Activated naive CD8-positive, alpha-beta T cell treated with anti-CD3 and anti-CD28 coated beads, Interleukin-2, amount 10 ng/mL, durations not matched to agents 7 days and 5 days (primary cell): ENCODE results near the gene ARID5B. TPM values are rescaled to one million over a fixed set of nuclear protein-coding genes. Genes with fewer than 3 reads are reported as not detected.

Experiments
- ATAC-seq: fragments of 150-1000 bp; cut with Tn5 transposase; one replicate; pipeline ENCODE4 v1.10.0; 2021; ENCODE audit warnings: low read depth, moderate library complexity
- POLR2A ChIA-PET: fragments of 350-600 bp; sonication (Branson Sonifier 250); formaldehyde crosslinking; loops from one replicate; lab custom pipeline; 2021; ENCODE audit warnings: antibody characterized with exemption; lab: Charles Lee
- DNase-seq: peaks from one replicate; pipeline ENCODE4 v3.0.0; 2021
- H3K27ac Mint-ChIP-seq: one replicate; pipeline ENCODE4 v1.8.0; 2022; ENCODE audit warnings: mild to moderate bottlenecking, mixed read lengths
- H3K27me3 Mint-ChIP-seq: one replicate; pipeline ENCODE4 v1.8.0; 2022; ENCODE audit warnings: mild to moderate bottlenecking, moderate library complexity, mixed read lengths
- H3K36me3 Mint-ChIP-seq: one replicate; pipeline ENCODE4 v1.8.0; 2021; ENCODE audit warnings: mild to moderate bottlenecking, mixed read lengths
- H3K4me1 Mint-ChIP-seq: one replicate; pipeline ENCODE4 v1.8.0; 2021; ENCODE audit warnings: mixed read lengths
- H3K4me3 Mint-ChIP-seq: one replicate; pipeline ENCODE4 v1.8.0; 2022; ENCODE audit warnings: mild to moderate bottlenecking, moderate library complexity, mixed read lengths
- H3K9me3 Mint-ChIP-seq: one replicate; pipeline ENCODE4 v1.8.0; 2021; ENCODE audit warnings: mixed read lengths
- total RNA-seq, 2 experiments: library from RNA; stranded (reverse); gene quantifications; one replicate each; pipeline ENCODE4 v1.2.3, GENCODE V29; 2021

Gene ARID5B
- total RNA-seq, 2 experiments from 2014 or later, result 25.4 to 26.1 TPM

- DNase-seq, result no peak
- H3K4me3 Mint-ChIP-seq, result peak overlapping the region; percentile 72
- peak overlapping the region; percentile 89 for H3K27ac Mint-ChIP-seq
- peaks cover 51% of the 10 kb centered on the region for H3K4me1 Mint-ChIP-seq
- no peaks in the 10 kb centered on the region for H3K27me3 Mint-ChIP-seq
- H3K9me3 Mint-ChIP-seq, result peaks cover 11% of the 10 kb centered on the region
- POLR2A ChIA-PET, result interaction anchor here (0.8 to 6.7 kb wide), 5 partner anchors 15 to 162 kb away, joined by 3 to 43 read pairs (median 5); no protein-coding TSS in a partner anchor
- ATAC-seq, result peak; percentile 87
- peaks cover 78% of the 10 kb centered on the region for H3K36me3 Mint-ChIP-seq
Measured at GRCh38 chr10:62063795-62064472, 162.4 kb downstream of the ARID5B start.

- peaks cover 77% of the 10 kb centered on the region for H3K36me3 Mint-ChIP-seq
- ATAC-seq (no peak), DNase-seq (no peak)
- H3K27me3 Mint-ChIP-seq, result no peaks in the 10 kb centered on the region
- H3K27ac Mint-ChIP-seq, result peak overlapping the region; percentile 16
- H3K9me3 Mint-ChIP-seq, result peaks cover 9% of the 10 kb centered on the region
- H3K4me3 Mint-ChIP-seq, result no peak overlapping the region
- H3K4me1 Mint-ChIP-seq, result peaks cover 57% of the 10 kb centered on the region
- POLR2A ChIA-PET, result interaction anchor here (0.9 to 6.7 kb wide), 2 partner anchors 9 to 19 kb away, joined by 4 to 43 read pairs; no protein-coding TSS in a partner anchor
Measured at GRCh38 chr10:62067560-62067959, 166.1 kb downstream of the ARID5B start.

GRCh38 chr10:62068464-62068863, 167.0 kb downstream of the ARID5B start:
- H3K9me3 Mint-ChIP-seq, result peaks cover 7% of the 10 kb centered on the region
- H3K4me1 Mint-ChIP-seq, result peaks cover 58% of the 10 kb centered on the region
- POLR2A ChIA-PET, result interaction anchor here (0.9 to 1.8 kb wide), 2 partner anchors 8 to 18 kb away, joined by 4 to 6 read pairs; no protein-coding TSS in a partner anchor
- H3K4me3 Mint-ChIP-seq, result no peak overlapping the region
- peaks cover 79% of the 10 kb centered on the region for H3K36me3 Mint-ChIP-seq
- no peaks in the 10 kb centered on the region for H3K27me3 Mint-ChIP-seq
- no peak overlapping the region for H3K27ac Mint-ChIP-seq
- no peak for DNase-seq
- no peak for ATAC-seq

GRCh38 chr10:62069452-62070178, 168.1 kb downstream of the ARID5B start:
- Mint-ChIP-seq H3K36me3 (peaks cover 71% of the 10 kb centered on the region), H3K27me3 (no peaks in the 10 kb centered on the region), H3K9me3 (peaks cover 7% of the 10 kb centered on the region), H3K4me1 (peaks cover 46% of the 10 kb centered on the region), H3K4me3 (no peak overlapping the region), H3K27ac (no peak overlapping the region)
- DNase-seq (no peak), ATAC-seq (no peak)
- POLR2A ChIA-PET, result interaction anchor here (1.8 kb wide), 1 partner anchor 19 kb away, joined by 6 read pairs; no protein-coding TSS in a partner anchor

- peak; percentile 25 for ATAC-seq
- peaks cover 40% of the 10 kb centered on the region for H3K4me1 Mint-ChIP-seq
- no peak overlapping the region for H3K27ac Mint-ChIP-seq
- no peak for DNase-seq
- H3K36me3 Mint-ChIP-seq, result peaks cover 65% of the 10 kb centered on the region
- H3K9me3 Mint-ChIP-seq, result peaks cover 7% of the 10 kb centered on the region
- H3K4me3 Mint-ChIP-seq, result no peak overlapping the region
- no peaks in the 10 kb centered on the region for H3K27me3 Mint-ChIP-seq
- POLR2A ChIA-PET, result interaction anchor here (0.9 to 1.0 kb wide), 2 partner anchors 10 to 113 kb away, joined by 3 to 4 read pairs; no protein-coding TSS in a partner anchor
Measured at GRCh38 chr10:62071846-62072281, 170.4 kb downstream of the ARID5B start.

- H3K27me3 Mint-ChIP-seq, result no peaks in the 10 kb centered on the region
- H3K36me3 Mint-ChIP-seq, result peaks cover 66% of the 10 kb centered on the region
- POLR2A ChIA-PET, result no interaction called here
- peaks cover 7% of the 10 kb centered on the region for H3K9me3 Mint-ChIP-seq
- DNase-seq (no peak), ATAC-seq (no peak)
- no peak overlapping the region for H3K27ac Mint-ChIP-seq
- H3K4me1 Mint-ChIP-seq, result peaks cover 44% of the 10 kb centered on the region
- no peak overlapping the region for H3K4me3 Mint-ChIP-seq
Measured at GRCh38 chr10:62072901-62073300, 171.4 kb downstream of the ARID5B start.

- Mint-ChIP-seq H3K4me1 (peaks cover 49% of the 10 kb centered on the region), H3K27ac (no peak overlapping the region), H3K27me3 (no peaks in the 10 kb centered on the region), H3K36me3 (peaks cover 69% of the 10 kb centered on the region), H3K9me3 (peaks cover 7% of the 10 kb centered on the region), H3K4me3 (no peak overlapping the region)
- DNase-seq (no peak), ATAC-seq (no peak)
- POLR2A ChIA-PET, result interaction anchor here (0.9 to 1.2 kb wide), 2 partner anchors 9 to 173 kb away, joined by 3 to 4 read pairs; no protein-coding TSS in a partner anchor
Measured at GRCh38 chr10:62073429-62073828, 171.9 kb downstream of the ARID5B start.

GRCh38 chr10:62075414-62075813, 173.9 kb downstream of the ARID5B start:
- Mint-ChIP-seq H3K9me3 (peaks cover 10% of the 10 kb centered on the region), H3K36me3 (peaks cover 69% of the 10 kb centered on the region), H3K27ac (peak overlapping the region; percentile 15), H3K4me1 (peaks cover 49% of the 10 kb centered on the region), H3K4me3 (no peak overlapping the region), H3K27me3 (no peaks in the 10 kb centered on the region)
- ATAC-seq, result no peak
- no peak for DNase-seq
- POLR2A ChIA-PET, result interaction anchor here (1.2 to 1.3 kb wide), 2 partner anchors 26 to 168 kb away, joined by 3 to 4 read pairs; no protein-coding TSS in a partner anchor

- POLR2A ChIA-PET, result interaction anchor here (1.2 to 1.3 kb wide), 2 partner anchors 26 to 167 kb away, joined by 3 to 4 read pairs; no protein-coding TSS in a partner anchor
- DNase-seq (no peak), ATAC-seq (no peak)
- no peaks in the 10 kb centered on the region for H3K27me3 Mint-ChIP-seq
- H3K4me3 Mint-ChIP-seq, result no peak overlapping the region
- H3K9me3 Mint-ChIP-seq, result peaks cover 10% of the 10 kb centered on the region
- peaks cover 70% of the 10 kb centered on the region for H3K36me3 Mint-ChIP-seq
- peaks cover 52% of the 10 kb centered on the region for H3K4me1 Mint-ChIP-seq
- peak overlapping the region; percentile 15 for H3K27ac Mint-ChIP-seq
Measured at GRCh38 chr10:62075912-62076311, 174.4 kb downstream of the ARID5B start.

- Mint-ChIP-seq H3K27me3 (no peaks in the 10 kb centered on the region), H3K27ac (peak overlapping the region; percentile 62), H3K36me3 (peaks cover 67% of the 10 kb centered on the region), H3K9me3 (peaks cover 9% of the 10 kb centered on the region), H3K4me1 (peaks cover 54% of the 10 kb centered on the region), H3K4me3 (no peak overlapping the region)
- peak; percentile 81 for ATAC-seq
- POLR2A ChIA-PET, result interaction anchor here (0.6 to 1.2 kb wide), 4 partner anchors 9 to 128 kb away, joined by 4 to 5 read pairs (median 4); no protein-coding TSS in a partner anchor
- DNase-seq, result no peak
Measured at GRCh38 chr10:62076891-62077290, 175.4 kb downstream of the ARID5B start.

- H3K27me3 Mint-ChIP-seq, result no peaks in the 10 kb centered on the region
- peaks cover 9% of the 10 kb centered on the region for H3K9me3 Mint-ChIP-seq
- ATAC-seq (no peak), DNase-seq (no peak)
- no peak overlapping the region for H3K4me3 Mint-ChIP-seq
- H3K27ac Mint-ChIP-seq, result peak overlapping the region; percentile 32
- H3K36me3 Mint-ChIP-seq, result peaks cover 61% of the 10 kb centered on the region
- POLR2A ChIA-PET, result interaction anchor here (1.0 to 1.2 kb wide), 3 partner anchors 10 to 106 kb away, joined by 4 to 5 read pairs (median 4); no protein-coding TSS in a partner anchor
- peaks cover 55% of the 10 kb centered on the region for H3K4me1 Mint-ChIP-seq
Measured at GRCh38 chr10:62077330-62078015, 176.0 kb downstream of the ARID5B start.

GRCh38 chr10:62079885-62080559, 178.5 kb downstream of the ARID5B start:
- Mint-ChIP-seq H3K9me3 (peaks cover 7% of the 10 kb centered on the region), H3K4me3 (no peak overlapping the region), H3K4me1 (peaks cover 68% of the 10 kb centered on the region), H3K27me3 (no peaks in the 10 kb centered on the region), H3K27ac (peak overlapping the region; percentile 65), H3K36me3 (peaks cover 56% of the 10 kb centered on the region)
- POLR2A ChIA-PET, result interaction anchor here (0.6 to 1.4 kb wide), 7 partner anchors 25 to 181 kb away, joined by 3 to 5 read pairs (median 3); no protein-coding TSS in a partner anchor
- DNase-seq (no peak), ATAC-seq (no peak)
